SK-N-SH treated with all-trans-retinoic acid at 6 μM for 48 hours (cell line): ENCODE measurements around the gene CPLANE2.

ENCODE experiments used
- ATAC-seq: fragments of 200-7000 bp; cut with Tn5 transposase; 3 replicates; pipeline ENCODE4 v1.9.1; 2020; ENCODE audit warnings: mild to moderate bottlenecking, moderate library complexity
- ARNTL ChIP-seq: fragments of 450-650 bp; formaldehyde crosslinking; IDR thresholded peaks from 2 replicates; pipeline ENCODE4 v1.5.0; 2020; ENCODE audit warnings: low read depth, mild to moderate bottlenecking, moderate library complexity, borderline replicate concordance
- BACH2 ChIP-seq: fragments of 250-450 bp; sonication (Bioruptor Pico); IDR thresholded peaks from 2 replicates; pipeline ENCODE4 v1.9.0; 2021; ENCODE audit warnings: mild to moderate bottlenecking, borderline replicate concordance
- CSDC2 ChIP-seq: fragments of 250-450 bp; sonication (Bioruptor Pico); IDR thresholded peaks from 2 replicates; pipeline ENCODE4 v1.5.0; 2020; ENCODE audit warnings: mild to moderate bottlenecking, moderate library complexity
- CSRNP3 ChIP-seq: fragments of 250-450 bp; sonication (Bioruptor Pico); IDR thresholded peaks from 2 replicates; pipeline ENCODE4 v1.5.1; 2021; ENCODE audit warnings: mild to moderate bottlenecking, moderate library complexity
- ESRRG ChIP-seq: fragments of 250-450 bp; sonication (Bioruptor Pico); IDR thresholded peaks from 2 replicates; pipeline ENCODE4 v1.6.1; 2021; ENCODE audit warnings: mild to moderate bottlenecking
- GLIS3 ChIP-seq: fragments of 250-450 bp; sonication (Bioruptor Pico); IDR thresholded peaks from 2 replicates; pipeline ENCODE4 v1.5.0; 2020; ENCODE audit warnings: mild to moderate bottlenecking, moderate library complexity
- ISL1 ChIP-seq: fragments of 250-450 bp; sonication (Bioruptor Pico); IDR thresholded peaks from 2 replicates; pipeline ENCODE4 v2.1.2; 2022; ENCODE audit warnings: mild to moderate bottlenecking, moderate library complexity
- RARB ChIP-seq: fragments of 250-450 bp; sonication (Bioruptor Pico); IDR thresholded peaks from 2 replicates; pipeline ENCODE4 v1.8.0; 2021; ENCODE audit warnings: mild to moderate bottlenecking, moderate library complexity
- SNAI2 ChIP-seq: fragments of 250-450 bp; sonication (Bioruptor Pico); IDR thresholded peaks from 2 replicates; pipeline ENCODE4 v1.5.0; 2020; ENCODE audit warnings: mild to moderate bottlenecking, moderate library complexity
- TCF4 ChIP-seq: fragments of 250-450 bp; sonication (Bioruptor Pico); IDR thresholded peaks from 2 replicates; pipeline ENCODE4 v1.8.0; 2021; ENCODE audit warnings: mild to moderate bottlenecking, moderate library complexity, borderline replicate concordance
- ZC3H10 ChIP-seq: fragments of 250-450 bp; sonication (Bioruptor Pico); IDR thresholded peaks from 2 replicates; pipeline ENCODE4 v1.5.1; 2021; ENCODE audit warnings: mild to moderate bottlenecking, moderate library complexity
- ZFP3 ChIP-seq: fragments of 250-450 bp; sonication (Bioruptor Pico); IDR thresholded peaks from 2 replicates; pipeline ENCODE4 v1.5.0; 2020; ENCODE audit warnings: mild to moderate bottlenecking, moderate library complexity
- ZFP30 ChIP-seq: fragments of 450-650 bp; formaldehyde crosslinking; IDR thresholded peaks from 2 replicates; pipeline ENCODE4 v1.5.0; 2022; ENCODE audit warnings: mild to moderate bottlenecking, moderate library complexity
- ZNF565 ChIP-seq: fragments of 450-650 bp; formaldehyde crosslinking; conservative IDR thresholded peaks from 2 replicates; pipeline ENCODE4 v1.5.0; 2020; ENCODE audit warnings: low read depth, mild to moderate bottlenecking, moderate library complexity
- ZNF70 ChIP-seq: fragments of 450-650 bp; formaldehyde crosslinking; IDR thresholded peaks from 2 replicates; pipeline ENCODE4 v1.5.0; 2020; ENCODE audit warnings: mild to moderate bottlenecking, moderate library complexity
- ZNF8 ChIP-seq: fragments of 450-650 bp; formaldehyde crosslinking; IDR thresholded peaks from 2 replicates; pipeline ENCODE4 v1.5.0; 2020; ENCODE audit warnings: mild to moderate bottlenecking, moderate library complexity
- TF ChIP-seq, protein P1 (sequence below): fragments of 250-450 bp; sonication (Bioruptor Pico); IDR thresholded peaks from 2 replicates; pipeline ENCODE4 v1.5.1; 2020; ENCODE audit warnings: low read depth, mild to moderate bottlenecking, moderate library complexity
- TF ChIP-seq, protein P2 (sequence below): fragments of 250-450 bp; sonication (Bioruptor Pico); IDR thresholded peaks from 2 replicates; pipeline ENCODE4 v1.5.0; 2020; ENCODE audit warnings: mild to moderate bottlenecking, moderate library complexity
- TF ChIP-seq, protein P3 (sequence below): fragments of 250-450 bp; sonication (Bioruptor Pico); IDR thresholded peaks from 2 replicates; pipeline ENCODE4 v1.8.0; 2020; ENCODE audit warnings: mild to moderate bottlenecking, moderate library complexity, borderline replicate concordance

CPLANE2 gene

GRCh38 chr1:16249596-16250241 is 12.7 kb upstream of the CPLANE2 start:
- ATAC-seq: no peak
- TF ChIP-seq ARNTL (CRISPR knock-in tag): no peak
- TF ChIP-seq ISL1 (CRISPR knock-in tag): 0 out of 2 replicates have a peak, but pooled peaks have one; percentile 26

- TF ChIP-seq, protein P1, sequence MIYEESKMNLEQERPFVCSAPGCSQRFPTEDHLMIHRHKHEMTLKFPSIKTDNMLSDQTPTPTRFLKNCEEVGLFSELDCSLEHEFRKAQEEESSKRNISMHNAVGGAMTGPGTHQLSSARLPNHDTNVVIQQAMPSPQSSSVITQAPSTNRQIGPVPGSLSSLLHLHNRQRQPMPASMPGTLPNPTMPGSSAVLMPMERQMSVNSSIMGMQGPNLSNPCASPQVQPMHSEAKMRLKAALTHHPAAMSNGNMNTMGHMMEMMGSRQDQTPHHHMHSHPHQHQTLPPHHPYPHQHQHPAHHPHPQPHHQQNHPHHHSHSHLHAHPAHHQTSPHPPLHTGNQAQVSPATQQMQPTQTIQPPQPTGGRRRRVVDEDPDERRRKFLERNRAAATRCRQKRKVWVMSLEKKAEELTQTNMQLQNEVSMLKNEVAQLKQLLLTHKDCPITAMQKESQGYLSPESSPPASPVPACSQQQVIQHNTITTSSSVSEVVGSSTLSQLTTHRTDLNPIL (CRISPR knock-in tag): peak; percentile 21; the same call in 1 of the 2 replicates
- TF ChIP-seq RARB (CRISPR knock-in tag) (no peak), BACH2 (CRISPR knock-in tag) (no peak), ARNTL (CRISPR knock-in tag) (no peak), SNAI2 (CRISPR knock-in tag) (no peak), ZC3H10 (no peak), TCF4 (CRISPR knock-in tag) (peak; percentile 51; the same call in 1 of the 2 replicates), ZNF70 (peak; percentile 98), ZNF8 (CRISPR knock-in tag) (no peak), ISL1 (CRISPR knock-in tag) (peak; percentile 86), ZFP3 (CRISPR knock-in tag) (0 out of 2 replicates have a peak, but pooled peaks have one; percentile 57)
- TF ChIP-seq, protein P2, sequence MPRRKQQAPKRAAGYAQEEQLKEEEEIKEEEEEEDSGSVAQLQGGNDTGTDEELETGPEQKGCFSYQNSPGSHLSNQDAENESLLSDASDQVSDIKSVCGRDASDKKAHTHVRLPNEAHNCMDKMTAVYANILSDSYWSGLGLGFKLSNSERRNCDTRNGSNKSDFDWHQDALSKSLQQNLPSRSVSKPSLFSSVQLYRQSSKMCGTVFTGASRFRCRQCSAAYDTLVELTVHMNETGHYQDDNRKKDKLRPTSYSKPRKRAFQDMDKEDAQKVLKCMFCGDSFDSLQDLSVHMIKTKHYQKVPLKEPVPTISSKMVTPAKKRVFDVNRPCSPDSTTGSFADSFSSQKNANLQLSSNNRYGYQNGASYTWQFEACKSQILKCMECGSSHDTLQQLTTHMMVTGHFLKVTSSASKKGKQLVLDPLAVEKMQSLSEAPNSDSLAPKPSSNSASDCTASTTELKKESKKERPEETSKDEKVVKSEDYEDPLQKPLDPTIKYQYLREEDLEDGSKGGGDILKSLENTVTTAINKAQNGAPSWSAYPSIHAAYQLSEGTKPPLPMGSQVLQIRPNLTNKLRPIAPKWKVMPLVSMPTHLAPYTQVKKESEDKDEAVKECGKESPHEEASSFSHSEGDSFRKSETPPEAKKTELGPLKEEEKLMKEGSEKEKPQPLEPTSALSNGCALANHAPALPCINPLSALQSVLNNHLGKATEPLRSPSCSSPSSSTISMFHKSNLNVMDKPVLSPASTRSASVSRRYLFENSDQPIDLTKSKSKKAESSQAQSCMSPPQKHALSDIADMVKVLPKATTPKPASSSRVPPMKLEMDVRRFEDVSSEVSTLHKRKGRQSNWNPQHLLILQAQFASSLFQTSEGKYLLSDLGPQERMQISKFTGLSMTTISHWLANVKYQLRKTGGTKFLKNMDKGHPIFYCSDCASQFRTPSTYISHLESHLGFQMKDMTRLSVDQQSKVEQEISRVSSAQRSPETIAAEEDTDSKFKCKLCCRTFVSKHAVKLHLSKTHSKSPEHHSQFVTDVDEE (CRISPR knock-in tag): 0 out of 2 replicates have a peak, but pooled peaks have one; percentile 37
- ATAC-seq: peak; percentile 72
These were observed 11.9 kb upstream of the CPLANE2 start for GRCh38 chr1:16248603-16249516.

GRCh38 chr1:16248007-16248436 is 11.0 kb upstream of the CPLANE2 start:
- TF ChIP-seq ESRRG (CRISPR knock-in tag) (no peak), ISL1 (CRISPR knock-in tag) (no peak), SNAI2 (CRISPR knock-in tag) (no peak), ARNTL (CRISPR knock-in tag) (no peak), ZFP30 (CRISPR knock-in tag) (no peak), CSDC2 (CRISPR knock-in tag) (no peak), GLIS3 (no peak)
- TF ChIP-seq, protein P2 (CRISPR knock-in tag): no peak
- TF ChIP-seq, all 23 proteins: peak for 0
- no peak for ATAC-seq

DNA sequence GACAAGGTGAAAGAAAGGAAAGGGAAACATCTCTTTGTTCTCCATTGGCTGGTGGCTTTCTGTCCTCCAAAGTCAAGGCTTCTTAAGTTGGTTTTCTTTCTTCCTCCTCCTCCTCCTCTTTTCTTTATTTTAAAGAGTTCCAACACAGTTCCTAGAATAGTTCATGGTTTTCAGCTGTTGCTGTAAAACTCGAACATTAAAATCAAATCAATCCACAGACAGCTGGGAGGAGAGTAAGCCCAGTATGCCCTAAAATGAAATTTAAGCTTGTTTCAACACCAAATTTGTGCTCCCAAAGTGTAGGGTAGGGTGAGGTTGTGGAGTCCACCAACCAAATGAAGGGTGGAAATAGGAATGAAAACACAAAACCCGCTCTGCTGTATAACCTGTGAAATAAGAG is 10.5 kb upstream of the CPLANE2 start:
- TF ChIP-seq ARNTL (CRISPR knock-in tag): no peak
- TF ChIP-seq, protein P2 (CRISPR knock-in tag): no peak
- no peak for TF ChIP-seq BACH2 (CRISPR knock-in tag)
- TF ChIP-seq ZFP3 (CRISPR knock-in tag): no peak
- no peak for TF ChIP-seq CSRNP3 (CRISPR knock-in tag)
- no peak for TF ChIP-seq RARB (CRISPR knock-in tag)
- no peak for TF ChIP-seq ZFP30 (CRISPR knock-in tag)
- no peak for TF ChIP-seq ESRRG (CRISPR knock-in tag)
- TF ChIP-seq ISL1 (CRISPR knock-in tag): no peak
- no peak for TF ChIP-seq ZNF565 (CRISPR knock-in tag)
- TF ChIP-seq, protein P3, sequence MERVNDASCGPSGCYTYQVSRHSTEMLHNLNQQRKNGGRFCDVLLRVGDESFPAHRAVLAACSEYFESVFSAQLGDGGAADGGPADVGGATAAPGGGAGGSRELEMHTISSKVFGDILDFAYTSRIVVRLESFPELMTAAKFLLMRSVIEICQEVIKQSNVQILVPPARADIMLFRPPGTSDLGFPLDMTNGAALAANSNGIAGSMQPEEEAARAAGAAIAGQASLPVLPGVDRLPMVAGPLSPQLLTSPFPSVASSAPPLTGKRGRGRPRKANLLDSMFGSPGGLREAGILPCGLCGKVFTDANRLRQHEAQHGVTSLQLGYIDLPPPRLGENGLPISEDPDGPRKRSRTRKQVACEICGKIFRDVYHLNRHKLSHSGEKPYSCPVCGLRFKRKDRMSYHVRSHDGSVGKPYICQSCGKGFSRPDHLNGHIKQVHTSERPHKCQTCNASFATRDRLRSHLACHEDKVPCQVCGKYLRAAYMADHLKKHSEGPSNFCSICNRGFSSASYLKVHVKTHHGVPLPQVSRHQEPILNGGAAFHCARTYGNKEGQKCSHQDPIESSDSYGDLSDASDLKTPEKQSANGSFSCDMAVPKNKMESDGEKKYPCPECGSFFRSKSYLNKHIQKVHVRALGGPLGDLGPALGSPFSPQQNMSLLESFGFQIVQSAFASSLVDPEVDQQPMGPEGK: no peak
- ATAC-seq: no peak
